ENCODE measurements around the gene ZBTB34.

ZBTB34 gene

GRCh38 chr9:126894052-126894603, 33.7 kb downstream of the ZBTB34 start:
- no peak for TF ChIP-seq CTCF (IDR thresholded peaks at IDR 0.05)

GRCh38 chr9:126902210-126902609, 41.8 kb downstream of the ZBTB34 start:
- no peak for TF ChIP-seq CTCF (IDR thresholded peaks at IDR 0.05)
- Histone ChIP-seq H3K36me3 (no peaks in the 10 kb centered on the region), H3K9me3 (no peaks in the 10 kb centered on the region)

More at GRCh38 chr9:126894052-126894603, 33.7 kb downstream of the ZBTB34 start:
- Histone ChIP-seq H3K36me3 (no peaks in the 10 kb centered on the region), H3K4me1 (ENCODE audit: control insufficient read depth in 1 of 2, insufficient read depth in 1 of 2, low read depth in 1 of 2, low read length in 1 of 2) (peaks cover 18 to 19% of the 10 kb centered on the region in 2 experiments), H3K4me3 (ENCODE audit: low read depth in 1 of 2, low read length in 1 of 2) (no peak overlapping the region), H3K9me3 (no peaks in the 10 kb centered on the region), H3K27ac (no peak overlapping the region), H3K27me3 (no peaks in the 10 kb centered on the region)

GRCh38 chr9:126904586-126904985, 44.1 kb downstream of the ZBTB34 start:
- no peak for TF ChIP-seq CTCF (IDR thresholded peaks at IDR 0.05)

More at GRCh38 chr9:126902210-126902609, 41.8 kb downstream of the ZBTB34 start:
- Histone ChIP-seq H3K4me3 (ENCODE audit: low read depth in 1 of 2, low read length in 1 of 2) (no peak overlapping the region), H3K27me3 (peaks cover 17% of the 10 kb centered on the region), H3K27ac (no peak overlapping the region), H3K4me1 (ENCODE audit: control insufficient read depth in 1 of 2, insufficient read depth in 1 of 2, low read depth in 1 of 2, low read length in 1 of 2) (no peaks in the 10 kb centered on the region)

GRCh38 chr9:126906091-126906490, 45.7 kb downstream of the ZBTB34 start:
- no peak for TF ChIP-seq CTCF (IDR thresholded peaks at IDR 0.05)
- H3K9me3 ChIP-seq, result no peaks in the 10 kb centered on the region
- no peak overlapping the region for H3K4me3 ChIP-seq (ENCODE audit: low read depth in 1 of 2, low read length in 1 of 2)
- H3K36me3 ChIP-seq, result no peaks in the 10 kb centered on the region
- H3K4me1 ChIP-seq (ENCODE audit: control insufficient read depth in 1 of 2, insufficient read depth in 1 of 2, low read depth in 1 of 2, low read length in 1 of 2), result no peaks in the 10 kb centered on the region
- no peak overlapping the region for H3K27ac ChIP-seq
- peaks cover 34% of the 10 kb centered on the region for H3K27me3 ChIP-seq

More at GRCh38 chr9:126904586-126904985, 44.1 kb downstream of the ZBTB34 start:
- Histone ChIP-seq H3K27ac (no peak overlapping the region), H3K4me1 (ENCODE audit: control insufficient read depth in 1 of 2, insufficient read depth in 1 of 2, low read depth in 1 of 2, low read length in 1 of 2) (no peaks in the 10 kb centered on the region), H3K27me3 (peaks cover 28% of the 10 kb centered on the region), H3K9me3 (no peaks in the 10 kb centered on the region), H3K4me3 (ENCODE audit: low read depth in 1 of 2, low read length in 1 of 2) (no peak overlapping the region), H3K36me3 (no peaks in the 10 kb centered on the region)

GRCh38 chr9:126907058-126907457, 46.6 kb downstream of the ZBTB34 start:
- Histone ChIP-seq H3K36me3 (no peaks in the 10 kb centered on the region), H3K27ac (no peak overlapping the region), H3K4me3 (ENCODE audit: low read depth in 1 of 2, low read length in 1 of 2) (no peak overlapping the region), H3K27me3 (peaks cover 43% of the 10 kb centered on the region), H3K9me3 (no peaks in the 10 kb centered on the region), H3K4me1 (ENCODE audit: control insufficient read depth in 1 of 2, insufficient read depth in 1 of 2, low read depth in 1 of 2, low read length in 1 of 2) (no peaks in the 10 kb centered on the region)
- TF ChIP-seq CTCF (IDR thresholded peaks at IDR 0.05), result no peak

Measured in neutrophil (primary cell).